GM12891 (cell line): ENCODE results near the gene NEMF.

Source experiments
- POLR2A ChIP-seq: IDR thresholded peaks from 2 replicates; pipeline ENCODE4 v1.6.1; 2011; ENCODE audit warnings: low read depth, low read length, control low read depth
- POLR2AphosphoS5 ChIP-seq: IDR thresholded peaks from 2 replicates; pipeline ENCODE4 v1.6.1; 2011; ENCODE audit warnings: low read depth, low read length, control low read depth
- POU2F2 ChIP-seq: IDR thresholded peaks from 2 replicates; pipeline ENCODE4 v1.6.1; 2011; ENCODE audit warnings: low read depth, mild to moderate bottlenecking, control low read depth, low read length, moderate library complexity

DNA sequence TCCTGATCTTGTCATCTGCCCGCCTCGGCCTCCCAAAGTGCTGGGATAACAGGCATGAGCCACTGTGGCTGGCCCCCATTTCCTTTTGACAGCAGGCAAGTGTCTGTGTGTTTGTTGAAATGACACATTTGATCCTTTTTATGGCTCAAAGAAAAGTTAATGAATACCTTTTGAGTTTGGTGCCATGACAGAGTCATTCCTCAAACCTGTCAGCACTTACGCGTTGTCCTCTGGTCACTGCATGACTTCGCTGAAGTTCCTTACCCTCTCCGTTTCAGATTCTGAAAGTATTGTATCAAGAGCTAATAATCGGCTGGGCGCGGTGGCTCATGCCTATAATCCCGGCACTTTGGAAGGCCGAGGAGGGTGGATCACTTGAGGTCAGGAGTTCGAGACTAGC is 32.4 kb downstream of the NEMF start:
- TF ChIP-seq POLR2AphosphoS5 (no peak), POU2F2 (no peak), POLR2A (no peak)
